HG02884 (cell line): ENCODE results near the gene ME3.
A peak's percentile ranks its signal among the peaks of the same experiment; 100 is the strongest.

Source experiments
- ATAC-seq: cut with Tn5 transposase; IDR thresholded peaks from one replicate; pipeline ENCODE4 v1.9.1; 2021; ENCODE audit warnings: mild to moderate bottlenecking, moderate library complexity; ENCODE audit not compliant: unreplicated experiment

Gene ME3

DNA sequence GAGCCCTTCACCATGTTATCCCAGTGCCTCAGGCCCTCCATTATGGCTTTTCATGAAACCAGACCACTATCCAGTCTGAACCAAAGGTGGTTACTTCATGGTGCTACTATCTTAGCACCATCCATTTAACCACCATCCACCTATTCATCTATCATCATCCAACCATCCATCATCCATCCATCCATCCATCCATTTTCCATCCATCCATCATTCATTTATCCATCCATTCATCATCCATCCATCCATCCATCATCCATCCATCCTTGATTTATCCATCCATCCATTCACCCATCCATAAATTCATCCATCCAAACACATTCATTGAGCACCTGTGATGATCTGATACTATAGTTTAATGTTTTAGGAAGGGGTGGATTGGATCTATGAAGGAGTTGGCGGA is 204.2 kb downstream of the ME3 start:
- ATAC-seq: no peak

DNA sequence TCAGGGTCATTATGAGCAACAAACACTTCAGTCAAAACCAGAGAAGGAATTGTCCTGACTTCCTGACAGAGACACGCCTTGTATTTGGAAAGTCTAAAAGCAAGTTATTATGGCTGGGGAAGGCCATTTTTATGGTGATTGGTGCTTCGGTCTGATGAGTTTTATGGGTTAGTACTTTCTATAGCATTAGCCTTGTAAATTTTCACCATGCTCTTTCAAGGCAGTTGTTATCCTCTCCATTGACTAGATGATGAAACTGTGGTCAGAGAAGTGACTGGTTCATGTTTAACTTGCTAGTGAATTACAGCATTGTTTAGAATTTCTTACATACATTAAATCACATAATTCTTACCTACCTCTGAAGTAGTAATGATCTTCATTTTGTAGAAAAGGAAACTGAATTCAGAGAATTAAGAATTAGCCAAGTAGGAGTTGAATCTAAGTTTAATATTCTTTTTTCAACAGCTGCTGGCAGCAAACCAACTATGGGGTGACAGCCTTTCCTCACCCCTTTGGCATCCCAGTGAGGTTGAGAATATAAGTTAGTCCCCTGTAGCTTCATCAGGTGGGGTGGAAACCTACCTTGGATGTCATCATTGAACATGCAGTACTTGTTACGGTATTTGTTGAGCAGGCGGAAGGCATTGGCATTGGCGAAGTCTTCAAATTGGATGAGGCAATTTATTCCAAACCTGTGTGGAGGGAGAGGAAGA is 207.8 kb downstream of the ME3 start:
- ATAC-seq: no peak

DNA sequence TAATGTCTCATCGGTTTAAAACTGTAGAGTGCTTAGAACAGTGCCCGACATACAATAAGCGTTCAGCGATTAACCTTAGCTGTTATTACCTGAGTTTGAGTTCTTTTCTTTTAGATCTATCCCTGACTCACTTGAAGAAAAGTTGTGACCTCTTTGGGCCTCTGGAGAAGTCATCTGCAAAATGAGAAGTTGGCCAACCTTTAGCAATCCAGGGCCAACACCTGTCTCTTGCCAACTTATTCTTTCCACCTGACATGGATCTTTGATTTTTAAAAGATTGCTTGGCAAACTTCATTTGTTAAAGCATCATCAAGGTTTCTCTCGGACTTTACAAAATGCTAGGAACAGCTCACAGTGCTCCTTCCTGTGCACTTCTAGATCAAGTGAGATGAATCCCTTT is 208.5 kb downstream of the ME3 start:
- ATAC-seq: no peak

DNA sequence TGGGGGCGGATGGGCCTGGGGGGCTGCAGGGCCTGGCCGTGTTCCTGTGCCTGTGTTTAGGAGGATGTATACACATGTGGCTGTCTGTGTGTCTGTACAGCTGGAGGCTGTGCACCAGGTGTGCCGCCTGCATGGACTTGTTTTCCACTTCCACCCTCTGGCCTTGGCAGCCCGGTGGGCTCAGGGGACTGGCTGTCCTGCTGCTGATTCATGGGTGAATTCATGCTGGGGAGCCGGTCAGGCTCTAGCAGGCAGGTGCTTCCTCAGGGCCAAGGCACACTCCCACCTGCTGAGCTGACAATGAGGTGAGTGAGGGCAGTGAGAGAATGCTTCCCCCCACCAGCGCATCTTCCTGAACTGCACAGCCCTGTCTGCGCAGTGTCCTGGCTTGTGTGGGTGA is 209.3 kb downstream of the ME3 start:
- ATAC-seq: no peak

DNA sequence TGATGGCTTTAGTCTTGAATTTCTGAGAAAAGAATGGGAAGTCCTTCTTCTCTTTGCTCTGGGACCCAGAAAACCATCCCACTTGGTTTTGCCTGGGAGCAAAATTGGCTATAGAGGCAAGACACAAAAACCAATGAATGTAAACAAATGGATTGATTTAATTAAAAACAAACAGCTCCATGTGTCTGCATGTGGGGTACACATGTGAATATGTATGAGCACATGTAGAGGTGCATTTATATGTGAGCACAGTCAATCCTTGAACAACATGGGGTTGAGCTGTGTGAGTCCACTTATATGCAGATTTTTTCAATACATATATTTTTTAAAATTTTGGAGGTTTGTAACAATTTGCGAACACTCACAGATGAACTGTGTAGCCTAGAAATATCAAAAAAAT is 210.5 kb downstream of the ME3 start:
- ATAC-seq: no peak

DNA sequence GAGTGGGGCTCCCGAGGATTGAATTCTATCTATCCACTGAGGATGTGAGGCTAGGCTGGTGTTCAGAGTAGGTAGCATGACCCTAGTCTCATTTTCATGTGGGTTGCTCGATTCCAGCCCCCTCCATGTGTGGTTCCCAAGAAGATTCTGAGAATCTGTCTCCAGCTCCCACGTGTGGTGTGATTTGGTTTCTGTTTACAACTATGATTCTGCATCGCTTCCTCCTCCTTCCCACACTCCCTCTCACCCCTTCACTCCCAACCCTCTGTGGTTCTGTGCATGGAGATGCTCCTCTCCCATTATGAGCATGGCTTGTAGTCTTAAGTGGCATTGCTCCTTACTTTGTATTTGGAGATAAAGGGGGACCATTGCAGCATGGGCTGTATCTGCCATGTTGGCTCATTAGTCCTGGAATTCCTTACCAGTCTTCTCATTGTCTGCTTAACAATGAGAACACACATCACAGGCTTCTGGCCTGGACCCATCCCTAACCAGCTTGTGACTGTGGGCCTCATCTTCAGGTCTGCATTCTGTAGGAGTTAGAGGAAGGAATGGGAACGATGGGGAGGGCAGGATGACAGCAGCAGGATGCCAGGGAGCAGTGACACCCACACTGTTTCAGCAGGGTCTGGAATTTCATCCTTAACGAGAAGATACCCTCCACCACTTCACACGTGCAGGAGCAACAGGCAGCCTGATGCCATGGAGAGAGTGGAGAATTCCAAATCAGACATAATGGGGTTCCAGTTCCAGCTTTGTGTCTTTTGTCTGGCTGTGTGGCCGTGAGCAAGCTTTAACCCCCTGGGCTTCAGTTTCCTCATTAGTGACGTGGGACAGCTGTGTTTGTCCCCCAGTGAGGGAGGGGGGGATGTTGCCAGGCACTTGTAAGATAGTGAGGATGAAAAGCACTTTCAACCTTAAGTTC is 211.7 kb downstream of the ME3 start:
- ATAC-seq: no peak

DNA sequence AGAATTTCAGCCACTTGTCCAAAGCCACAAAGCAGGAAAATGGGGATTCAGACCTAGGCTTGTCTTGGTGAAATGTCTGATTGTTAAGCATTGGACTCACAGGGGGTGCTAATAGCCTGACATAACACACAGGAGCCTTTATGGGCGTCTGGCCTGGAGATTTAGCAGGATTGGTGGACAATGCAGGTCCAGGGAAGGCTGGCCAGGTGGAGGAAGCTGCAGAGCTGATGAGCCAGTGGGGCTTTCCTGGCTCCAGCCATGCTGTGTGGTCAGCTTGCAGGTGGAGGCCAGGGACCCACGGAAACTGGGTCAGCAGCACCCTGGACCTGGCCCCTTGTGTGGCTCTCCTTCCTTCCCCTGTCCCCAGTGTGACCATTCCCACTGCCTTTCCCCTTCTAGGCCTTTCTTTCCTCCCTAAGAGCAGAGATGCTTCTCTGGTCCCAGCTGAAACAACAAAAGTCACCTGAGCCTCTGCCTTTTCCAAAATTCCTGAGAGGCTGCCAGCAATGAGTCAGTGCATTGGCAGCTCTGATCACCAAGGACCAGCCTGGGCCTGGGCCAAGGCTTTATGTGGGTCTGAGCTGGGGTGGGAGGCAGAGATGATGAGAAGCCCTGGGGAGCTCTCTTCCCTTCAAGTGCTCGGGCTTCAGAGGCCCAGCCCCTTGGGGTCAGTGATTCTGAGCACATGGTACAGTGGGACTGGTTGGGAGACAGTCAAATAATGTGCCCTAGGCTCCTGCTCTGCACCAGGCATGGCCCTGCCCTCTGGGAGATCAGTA is 212.5 kb downstream of the ME3 start:
- no peak for ATAC-seq

DNA sequence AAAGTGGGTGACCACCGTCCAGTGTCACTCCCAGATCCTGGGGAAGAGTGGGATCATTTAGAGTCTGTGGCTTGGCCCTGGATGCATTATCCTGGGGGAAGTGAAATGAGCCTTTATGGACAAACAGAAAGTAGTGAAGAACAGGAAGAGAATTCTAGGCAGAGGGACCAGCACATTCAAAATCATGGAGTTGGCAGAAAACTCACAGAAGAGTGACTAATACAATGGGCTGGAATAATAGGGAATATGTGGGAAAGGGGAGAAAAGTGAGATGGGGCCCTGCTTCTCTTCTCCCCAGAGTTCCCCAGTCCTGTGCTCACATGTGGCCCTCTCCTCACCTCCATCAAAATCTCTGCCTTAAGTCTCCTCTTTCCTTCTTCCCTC is 213.4 kb downstream of the ME3 start:
- ATAC-seq: no peak

DNA sequence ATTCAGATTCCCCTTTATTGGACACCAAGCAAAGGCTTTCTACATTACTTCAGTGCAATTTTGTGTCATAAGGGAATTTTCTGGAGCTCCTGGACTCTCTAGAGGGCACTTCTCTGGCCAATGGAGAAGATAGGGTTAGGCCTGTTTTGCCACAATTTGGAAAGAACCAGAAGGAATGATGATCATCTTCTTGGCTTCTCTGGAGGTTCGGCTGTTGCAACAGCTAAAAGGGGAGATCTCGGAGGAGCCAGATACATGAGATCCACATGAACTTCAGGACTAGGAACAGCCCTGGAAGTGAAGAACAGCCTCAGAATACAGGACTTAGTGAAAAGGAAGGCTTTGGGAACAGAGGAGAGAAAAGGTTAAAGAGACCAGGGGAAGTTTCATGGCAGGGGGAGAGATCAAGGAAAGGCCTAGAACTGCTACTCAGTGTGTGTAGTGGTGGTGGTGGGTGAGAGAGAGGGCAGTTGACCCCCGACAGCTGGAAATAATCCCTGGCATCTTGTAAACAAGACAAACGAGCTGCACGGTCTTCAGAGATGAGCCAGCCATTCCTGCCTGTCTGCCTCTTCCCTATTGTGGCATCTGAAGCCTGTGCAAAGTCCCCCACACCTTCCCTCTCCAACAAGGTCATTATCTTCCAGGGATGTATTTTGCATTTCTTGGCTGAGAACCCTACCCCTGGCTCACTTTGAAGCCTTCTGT is 214.0 kb downstream of the ME3 start:
- ATAC-seq: no peak

DNA sequence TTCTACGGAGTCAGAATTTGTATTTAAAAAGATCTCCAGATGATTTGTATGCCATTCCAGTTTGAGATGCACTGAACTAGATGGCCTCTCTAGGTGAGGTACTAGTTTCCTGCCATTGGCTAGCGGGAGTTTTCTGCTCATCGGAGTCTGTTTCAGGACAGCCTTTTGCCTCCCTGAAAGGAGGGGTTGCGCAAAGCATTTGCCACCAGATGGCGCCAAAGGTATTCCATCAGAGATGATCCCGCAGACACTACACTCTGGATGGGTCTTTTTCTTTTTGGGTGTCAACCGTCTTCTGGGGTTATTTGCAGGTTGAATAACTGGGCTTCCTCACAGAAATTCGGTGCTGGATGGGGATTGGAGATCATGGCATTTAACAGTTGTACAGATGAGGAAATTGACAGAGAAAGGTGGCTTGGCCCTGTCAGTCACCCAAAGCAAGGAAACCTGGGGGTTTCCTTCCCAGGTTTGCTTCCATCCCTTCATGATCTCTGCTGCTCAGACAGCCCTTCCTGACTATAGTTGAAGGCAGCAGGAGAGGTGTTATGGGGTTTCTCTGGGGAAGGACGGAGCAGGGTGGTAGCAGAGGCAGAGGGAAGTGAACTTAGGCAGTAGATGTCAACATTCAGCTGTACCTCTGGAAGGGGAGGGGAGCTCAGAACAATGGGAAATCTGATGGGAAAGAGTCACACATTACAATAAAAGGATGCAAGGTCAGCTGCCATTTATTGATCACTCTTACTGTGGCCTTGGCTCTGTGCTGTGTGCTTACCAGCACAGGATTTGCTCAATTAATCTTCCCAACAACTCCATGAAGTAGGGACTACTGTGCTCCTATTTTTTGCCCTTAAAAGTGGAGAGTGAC is 216.1 kb downstream of the ME3 start:
- ATAC-seq: peak; percentile 76

DNA sequence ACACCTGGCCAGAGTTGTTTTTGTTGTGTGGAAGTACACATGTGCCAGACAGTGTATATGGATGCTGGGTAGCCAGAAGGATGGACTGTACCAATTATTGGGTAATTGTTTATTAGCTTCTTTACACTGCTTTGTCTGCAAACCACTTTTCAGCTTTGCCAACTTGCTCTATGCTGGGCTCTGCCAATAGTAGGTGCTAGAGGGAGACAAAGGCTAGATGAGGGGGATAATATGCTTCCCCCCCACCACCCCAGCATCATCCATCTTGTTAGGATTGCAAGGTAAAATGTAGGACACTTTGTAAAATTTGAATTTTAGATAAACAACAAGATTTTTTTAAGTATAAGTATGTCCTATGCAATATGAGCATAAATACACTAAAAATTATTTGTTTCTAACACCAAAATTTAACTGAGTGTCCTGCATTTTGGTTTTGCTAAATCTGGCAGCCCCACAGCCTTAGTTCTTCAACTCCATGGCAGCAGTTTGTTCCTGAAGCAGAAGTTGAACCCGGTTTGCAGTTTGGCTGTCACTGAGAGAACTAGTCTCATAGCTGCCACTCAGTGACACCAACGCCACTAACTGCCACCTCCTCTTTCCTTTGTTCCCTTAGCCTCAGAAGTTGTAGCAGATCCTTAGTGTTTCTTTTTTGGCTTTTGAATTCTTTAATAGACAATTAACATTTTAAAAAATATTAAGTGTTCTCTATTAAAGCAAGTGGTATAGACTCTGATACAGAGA is 219.0 kb downstream of the ME3 start:
- ATAC-seq: no peak

DNA sequence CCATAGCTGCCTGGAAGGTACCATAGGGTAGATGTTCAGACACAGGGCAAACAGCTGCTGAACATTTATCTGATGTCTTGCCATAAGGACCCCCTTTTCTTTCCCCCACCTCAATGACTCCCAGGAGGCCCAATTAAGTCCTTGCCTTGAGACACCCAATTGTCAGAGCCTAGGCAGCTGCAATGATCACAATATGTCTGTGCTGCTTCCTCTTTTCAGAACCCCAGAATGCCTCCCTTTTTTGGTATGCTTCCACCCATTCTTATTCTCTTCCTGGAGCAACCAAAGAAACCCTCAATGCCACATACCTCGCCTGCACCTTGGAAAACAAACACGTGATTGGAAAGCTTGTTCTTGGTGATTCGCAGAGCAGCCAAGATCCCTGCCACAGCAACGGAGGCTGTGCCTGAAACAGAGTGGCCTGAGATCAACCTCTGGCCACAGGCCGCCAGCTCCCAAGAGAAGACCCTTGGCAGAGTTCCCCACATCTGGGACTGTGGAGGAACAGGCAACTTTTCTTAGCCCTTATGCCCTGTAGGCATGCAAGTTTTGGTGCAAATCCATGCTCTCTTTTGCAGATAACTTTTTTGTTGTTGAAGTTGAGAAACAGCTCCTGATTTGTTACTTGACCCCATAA is 222.3 kb downstream of the ME3 start:
- no peak for ATAC-seq

DNA sequence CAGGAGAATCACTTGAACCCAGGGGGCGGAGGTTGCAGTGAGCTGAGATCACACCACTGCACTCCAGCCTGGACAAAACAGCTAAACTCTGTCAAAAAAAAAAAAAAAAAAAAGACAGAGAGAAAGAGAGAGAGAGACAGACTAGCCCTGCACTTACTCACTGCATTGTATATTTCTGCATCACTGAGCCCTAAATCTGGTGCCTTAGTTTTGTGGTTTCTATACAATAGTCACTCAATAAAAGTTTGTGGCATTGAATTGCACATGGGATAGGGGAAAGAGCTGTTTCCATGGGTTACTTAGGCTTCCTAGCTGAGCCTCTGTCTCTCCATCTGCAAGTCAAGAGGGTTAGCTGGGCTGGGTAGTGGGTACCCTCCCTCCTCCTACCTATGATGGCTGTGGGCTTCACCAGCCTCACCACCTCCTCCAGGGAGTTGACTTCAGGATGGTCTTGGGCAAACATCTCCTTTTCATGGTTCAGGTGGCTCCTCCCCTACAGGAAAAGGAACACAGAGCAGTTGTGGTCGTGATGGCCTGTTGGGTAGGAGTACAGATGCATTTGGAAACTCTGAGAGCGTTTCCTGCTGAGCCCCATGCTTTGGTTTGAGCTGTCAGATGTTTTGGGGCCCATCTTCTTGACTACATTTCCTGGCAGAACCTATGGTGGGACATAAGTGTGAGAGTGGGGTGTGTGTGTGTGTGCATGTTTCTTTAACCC is 224.5 kb downstream of the ME3 start:
- ATAC-seq: peak; percentile 33

DNA sequence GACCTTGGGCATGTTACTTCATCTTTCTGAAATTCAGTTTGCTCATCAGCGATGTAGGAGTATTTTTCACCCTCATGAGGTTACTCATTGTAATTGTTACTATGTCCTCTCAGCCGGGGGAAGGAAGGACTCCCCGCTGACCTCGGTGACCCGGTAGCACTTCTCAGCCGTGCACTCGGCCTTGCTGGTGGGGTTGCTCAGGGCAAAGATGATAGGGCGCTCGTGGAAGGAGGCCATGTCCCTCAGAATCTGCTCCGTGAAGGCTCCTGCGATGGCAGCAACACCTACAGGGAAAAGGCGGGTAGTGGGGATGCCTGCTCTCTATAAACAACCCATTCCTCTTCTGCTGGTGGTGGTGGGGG is 225.5 kb downstream of the ME3 start:
- ATAC-seq: no peak

DNA sequence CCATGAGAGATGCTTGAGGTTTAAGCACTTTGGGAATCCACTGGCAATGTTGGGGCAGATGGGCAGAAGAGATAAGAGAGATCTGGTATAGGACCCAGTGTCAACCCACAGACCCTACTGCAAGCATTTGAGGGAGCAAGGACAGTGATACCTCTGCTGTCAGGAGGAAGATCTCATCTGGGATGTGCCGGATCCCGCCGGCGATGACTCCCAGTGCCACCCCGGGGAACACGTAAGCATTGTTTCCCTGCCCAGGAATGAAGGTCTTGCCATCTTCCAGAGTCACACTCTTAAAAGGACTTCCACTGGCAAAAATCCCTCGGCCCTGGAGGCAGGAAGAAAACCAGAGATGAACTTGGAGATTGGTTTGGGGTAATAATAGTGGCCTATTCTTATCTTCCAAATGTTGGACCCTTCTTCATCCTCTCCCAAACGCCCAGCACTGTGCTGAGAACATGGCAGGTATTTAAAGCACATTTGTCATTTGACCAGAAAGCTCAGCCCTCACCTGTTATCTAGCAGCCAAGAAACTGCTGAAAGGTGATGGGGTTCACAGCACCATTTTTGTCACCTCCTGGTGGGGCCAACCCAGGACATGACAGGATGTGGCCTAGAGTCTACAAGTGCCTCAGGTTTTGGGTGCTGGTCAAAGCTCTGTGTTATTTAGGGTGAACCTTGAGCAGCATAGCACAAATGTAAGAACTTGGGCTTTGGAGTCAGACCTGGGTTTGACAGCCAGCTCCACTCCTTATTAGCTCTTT is 226.1 kb downstream of the ME3 start:
- no peak for ATAC-seq

DNA sequence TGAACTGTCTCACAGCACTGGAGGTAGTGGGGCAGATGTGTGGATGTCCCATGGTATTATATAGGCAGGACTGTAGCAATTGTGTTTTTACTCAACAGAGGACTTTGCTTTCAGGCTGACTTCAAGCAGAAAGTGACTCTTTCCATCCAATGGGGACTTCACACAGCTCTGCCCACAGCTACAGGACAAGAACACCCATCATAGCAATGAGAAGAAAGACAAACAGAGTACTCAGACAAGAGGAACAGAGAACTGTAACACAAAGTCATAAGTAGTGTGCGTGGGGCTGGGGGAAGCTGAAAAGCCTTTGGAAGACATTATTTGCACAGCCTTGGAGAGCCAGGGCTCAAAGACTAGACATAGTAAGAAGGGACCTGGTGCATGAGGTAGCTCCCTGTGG is 227.4 kb downstream of the ME3 start:
- ATAC-seq: no peak

DNA sequence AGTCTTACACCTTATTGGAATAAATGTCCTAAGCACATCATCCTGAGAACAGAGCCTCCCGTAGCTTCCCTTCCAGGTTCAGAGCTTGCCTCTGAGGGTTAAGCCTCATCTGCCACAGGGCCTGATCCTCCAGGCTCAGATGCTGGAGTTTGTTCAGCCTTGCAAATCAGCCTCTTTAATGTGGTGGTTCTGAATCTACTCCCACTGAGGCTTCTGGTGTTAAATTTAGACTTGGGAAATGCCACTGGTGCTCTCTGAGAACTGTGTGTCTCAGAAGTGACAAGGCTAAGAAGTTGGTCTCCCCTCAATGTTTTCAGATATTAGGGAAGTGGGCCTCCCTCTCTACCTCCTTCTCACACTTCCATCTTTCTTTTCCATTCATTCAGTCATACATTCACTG is 229.0 kb downstream of the ME3 start:
- ATAC-seq: peak; percentile 43

DNA sequence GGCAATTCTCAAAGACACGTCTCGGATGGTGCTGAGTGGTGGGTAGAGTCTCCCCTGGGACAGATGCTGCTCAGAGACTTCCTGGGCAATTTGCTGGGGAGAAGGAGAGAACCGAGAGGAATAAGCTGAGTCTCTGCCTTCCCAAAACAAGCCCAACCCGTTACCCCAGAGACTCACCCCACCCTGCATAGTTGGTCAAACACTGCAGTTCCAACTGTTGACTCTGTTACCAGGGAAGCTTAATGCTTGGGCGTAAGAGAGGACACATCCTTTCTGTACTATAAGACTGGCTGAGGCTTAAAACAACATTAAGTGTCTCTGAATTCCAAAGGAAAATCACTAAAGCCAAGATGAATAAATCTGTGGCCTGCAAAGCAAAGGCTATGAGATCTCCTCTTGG is 229.6 kb downstream of the ME3 start:
- ATAC-seq: no peak
